ENCODE measurements around the gene ADAM19. TPM values are rescaled to one million over a fixed set of nuclear protein-coding genes. Genes with fewer than 3 reads are reported as not detected.

Gene ADAM19
- total RNA-seq, 1 donor from 2014 or later, result 4.9 TPM

DNA sequence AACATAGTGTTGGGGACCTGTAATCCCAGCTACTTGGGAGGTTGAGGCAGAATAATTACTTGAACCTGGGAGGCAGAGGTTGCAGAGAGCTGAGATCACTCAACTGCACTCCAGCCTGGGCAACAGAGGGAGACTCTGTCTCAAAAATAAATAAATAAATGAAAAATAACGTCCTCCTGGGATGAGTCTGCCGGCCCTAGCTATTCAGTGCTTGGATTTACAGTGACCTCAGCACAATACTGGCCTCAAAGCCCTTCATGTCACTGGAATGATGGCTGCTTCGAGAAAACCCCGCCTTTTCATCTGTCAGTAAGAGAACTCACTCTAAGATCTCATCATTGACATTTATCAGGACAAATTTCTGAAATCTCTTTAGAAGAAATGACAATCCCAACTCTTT lies 41.2 kb upstream of the ADAM19 start:
- no peak for DNase-seq (ENCODE audit: extremely low spot score in 2 of 2)
- H3K36me3 ChIP-seq, result no peaks in the 10 kb centered on the region
- intact Hi-C loops (cut with DNase I), result no loop called here
- no peaks in the 10 kb centered on the region for H3K4me1 ChIP-seq
- H3K9me3 ChIP-seq, result no peaks in the 10 kb centered on the region
- TF ChIP-seq, protein P1, sequence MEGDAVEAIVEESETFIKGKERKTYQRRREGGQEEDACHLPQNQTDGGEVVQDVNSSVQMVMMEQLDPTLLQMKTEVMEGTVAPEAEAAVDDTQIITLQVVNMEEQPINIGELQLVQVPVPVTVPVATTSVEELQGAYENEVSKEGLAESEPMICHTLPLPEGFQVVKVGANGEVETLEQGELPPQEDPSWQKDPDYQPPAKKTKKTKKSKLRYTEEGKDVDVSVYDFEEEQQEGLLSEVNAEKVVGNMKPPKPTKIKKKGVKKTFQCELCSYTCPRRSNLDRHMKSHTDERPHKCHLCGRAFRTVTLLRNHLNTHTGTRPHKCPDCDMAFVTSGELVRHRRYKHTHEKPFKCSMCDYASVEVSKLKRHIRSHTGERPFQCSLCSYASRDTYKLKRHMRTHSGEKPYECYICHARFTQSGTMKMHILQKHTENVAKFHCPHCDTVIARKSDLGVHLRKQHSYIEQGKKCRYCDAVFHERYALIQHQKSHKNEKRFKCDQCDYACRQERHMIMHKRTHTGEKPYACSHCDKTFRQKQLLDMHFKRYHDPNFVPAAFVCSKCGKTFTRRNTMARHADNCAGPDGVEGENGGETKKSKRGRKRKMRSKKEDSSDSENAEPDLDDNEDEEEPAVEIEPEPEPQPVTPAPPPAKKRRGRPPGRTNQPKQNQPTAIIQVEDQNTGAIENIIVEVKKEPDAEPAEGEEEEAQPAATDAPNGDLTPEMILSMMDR (IDR thresholded peaks at IDR 0.05), result no peak
- TF ChIP-seq POLR2A (IDR thresholded peaks at IDR 0.05) (no peak), POLR2AphosphoS5 (IDR thresholded peaks at IDR 0.05; ENCODE audit: insufficient read depth in 1 of 2, low read depth in 1 of 2) (no peak)
- H3K27me3 ChIP-seq, result no peaks in the 10 kb centered on the region
- H3K4me3 ChIP-seq, result no peak overlapping the region
- no peak overlapping the region for H3K27ac ChIP-seq

DNA sequence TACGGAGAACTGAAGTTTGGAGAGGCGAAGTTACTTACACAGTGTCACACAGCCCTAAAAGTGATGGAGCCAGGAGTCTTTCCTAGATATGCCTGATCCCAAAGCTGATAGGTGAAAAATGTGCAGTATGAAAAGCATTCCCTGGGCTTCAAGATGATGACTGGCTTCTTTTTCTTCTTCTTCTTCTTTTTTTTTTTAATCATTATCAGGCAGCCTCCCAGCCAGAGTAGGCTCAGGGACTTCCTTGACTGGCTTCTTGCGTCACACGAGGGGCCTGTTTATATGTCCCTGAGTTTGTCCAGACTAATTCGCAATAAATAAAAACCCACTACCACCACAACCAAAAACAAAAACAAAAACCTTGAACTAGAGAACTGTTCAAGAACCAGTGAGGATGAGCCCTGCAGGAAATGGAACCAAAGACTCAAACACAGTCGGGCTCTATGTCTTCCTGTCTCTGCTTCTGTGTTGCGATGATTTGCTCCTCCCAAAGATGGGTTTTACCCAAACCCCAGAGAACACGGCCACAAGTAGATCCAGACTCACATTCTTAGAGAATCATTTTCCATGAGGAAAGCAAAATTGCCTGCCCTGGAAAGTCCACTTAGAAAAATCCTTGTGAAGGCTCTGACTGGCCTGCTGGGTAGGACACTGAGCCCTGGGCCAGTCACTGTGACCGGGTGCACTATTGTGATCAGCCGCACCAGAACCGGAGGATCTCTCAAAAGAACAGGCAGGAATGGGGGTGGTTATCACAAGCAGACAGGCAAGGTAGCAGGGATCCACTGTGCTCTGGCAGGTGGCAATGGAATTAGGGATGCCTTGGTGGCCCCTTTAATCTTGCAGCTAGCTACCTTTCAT lies 38.0 kb upstream of the ADAM19 start:
- Histone ChIP-seq H3K9me3 (no peaks in the 10 kb centered on the region), H3K27me3 (no peaks in the 10 kb centered on the region), H3K4me3 (no peak overlapping the region), H3K36me3 (no peaks in the 10 kb centered on the region), H3K4me1 (no peaks in the 10 kb centered on the region), H3K27ac (no peak overlapping the region)
- DNase-seq (ENCODE audit: extremely low spot score in 2 of 2), result no peak
- TF ChIP-seq POLR2AphosphoS5 (IDR thresholded peaks at IDR 0.05; ENCODE audit: insufficient read depth in 1 of 2, low read depth in 1 of 2), result no peak
- TF ChIP-seq, protein P1 (IDR thresholded peaks at IDR 0.05), result no peak
- no peak for TF ChIP-seq POLR2A (IDR thresholded peaks at IDR 0.05)
- intact Hi-C loops (cut with DNase I), result no loop called here

DNA sequence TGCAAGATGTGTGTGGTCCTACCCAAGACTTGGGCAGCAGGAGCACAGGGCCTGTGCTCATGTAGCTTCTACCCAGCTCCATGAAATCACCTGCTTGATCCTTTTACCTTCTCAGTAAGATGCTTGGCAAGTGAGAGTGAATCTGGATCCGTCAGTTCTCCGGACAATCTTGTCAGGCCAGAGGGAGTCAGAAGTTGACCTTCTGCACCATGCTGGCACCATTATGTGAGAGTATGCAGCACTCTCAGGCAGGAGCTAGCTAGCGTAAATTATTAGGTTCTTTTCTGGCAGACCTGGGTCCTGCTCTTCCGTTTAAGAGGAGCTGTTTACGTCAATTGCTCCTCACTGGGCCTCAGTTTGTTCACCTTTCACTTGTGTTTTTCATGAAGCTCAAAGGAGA lies 37.0 kb upstream of the ADAM19 start:
- Histone ChIP-seq H3K36me3 (no peaks in the 10 kb centered on the region), H3K27ac (no peak overlapping the region), H3K4me1 (no peaks in the 10 kb centered on the region), H3K9me3 (no peaks in the 10 kb centered on the region), H3K27me3 (no peaks in the 10 kb centered on the region), H3K4me3 (no peak overlapping the region)
- DNase-seq (ENCODE audit: extremely low spot score in 2 of 2), result no peak
- intact Hi-C loops (cut with DNase I), result no loop called here
- TF ChIP-seq, protein P1 (IDR thresholded peaks at IDR 0.05), result no peak
- TF ChIP-seq POLR2A (IDR thresholded peaks at IDR 0.05), result no peak
- no peak for TF ChIP-seq POLR2AphosphoS5 (IDR thresholded peaks at IDR 0.05; ENCODE audit: insufficient read depth in 1 of 2, low read depth in 1 of 2)

- TF ChIP-seq POLR2A (IDR thresholded peaks at IDR 0.05), result no peak
- TF ChIP-seq, protein P1 (IDR thresholded peaks at IDR 0.05), result no peak
- TF ChIP-seq POLR2AphosphoS5 (IDR thresholded peaks at IDR 0.05; ENCODE audit: insufficient read depth in 1 of 2, low read depth in 1 of 2), result no peak
- Histone ChIP-seq H3K4me3 (no peak overlapping the region), H3K27ac (no peak overlapping the region), H3K27me3 (no peaks in the 10 kb centered on the region), H3K9me3 (no peaks in the 10 kb centered on the region), H3K36me3 (no peaks in the 10 kb centered on the region), H3K4me1 (no peaks in the 10 kb centered on the region)
- intact Hi-C loops (cut with DNase I), result no loop called here
- DNase-seq (ENCODE audit: extremely low spot score in 2 of 2), result no peak
These were observed 36.2 kb upstream of the ADAM19 start for GRCh38 chr5:157611571-157612476.
